ENCODE results near the gene RBBP5. TPM values are rescaled to one million over a fixed set of nuclear protein-coding genes. Genes with fewer than 3 reads are reported as not detected.

Gene RBBP5
- total RNA-seq, 2 experiments from 2014 or later: 14.8 to 15.6 TPM

GRCh38 chr1:205064741-205065316 lies 56.9 kb downstream of the RBBP5 start:
- peak in 1 of 14 experiments; percentile 23 for DNase-seq
- no peak for TF ChIP-seq CTCF (IDR thresholded peaks at IDR 0.05)
- H3K27me3 ChIP-seq (ENCODE audit: control insufficient read depth in 1 of 2, insufficient read depth in 2 of 2, low read length in 2 of 2): no peaks in the 10 kb centered on the region
- no peaks in the 10 kb centered on the region for H3K36me3 Mint-ChIP-seq (ENCODE audit: low read depth)
- peaks cover 6% of the 10 kb centered on the region for H3K4me1 ChIP-seq (ENCODE audit: insufficient read depth, low read length)
- no peaks in the 10 kb centered on the region for H3K9me3 ChIP-seq (ENCODE audit: control insufficient read depth in 1 of 2, insufficient read depth in 1 of 2, low read length in 2 of 2)
- H3K4me3 ChIP-seq (ENCODE audit: low read length): no peak overlapping the region
- no peak overlapping the region for H3K27ac ChIP-seq (ENCODE audit: low read depth in 1 of 2, low read length in 2 of 2)
- ChIA-PET POLR2A (no interaction called here), CTCF (no interaction called here)
- no peak for ATAC-seq (ENCODE audit: poor library complexity)
- H3K4me1 Mint-ChIP-seq (ENCODE audit: low read depth): no peaks in the 10 kb centered on the region
- intact Hi-C loops (cut with DNase I, micrococcal nuclease): loop anchor here (5.0 kb wide), 2 partner anchors 192 to 498 kb away; no protein-coding TSS in a partner anchor
- H3K9me3 Mint-ChIP-seq: no peaks in the 10 kb centered on the region
- H3K36me3 ChIP-seq (ENCODE audit: insufficient read depth, low read length): no peaks in the 10 kb centered on the region
- H3K27ac Mint-ChIP-seq: no peak overlapping the region
- no peaks in the 10 kb centered on the region for H3K27me3 Mint-ChIP-seq
- no peak overlapping the region for H3K4me3 Mint-ChIP-seq

DNA sequence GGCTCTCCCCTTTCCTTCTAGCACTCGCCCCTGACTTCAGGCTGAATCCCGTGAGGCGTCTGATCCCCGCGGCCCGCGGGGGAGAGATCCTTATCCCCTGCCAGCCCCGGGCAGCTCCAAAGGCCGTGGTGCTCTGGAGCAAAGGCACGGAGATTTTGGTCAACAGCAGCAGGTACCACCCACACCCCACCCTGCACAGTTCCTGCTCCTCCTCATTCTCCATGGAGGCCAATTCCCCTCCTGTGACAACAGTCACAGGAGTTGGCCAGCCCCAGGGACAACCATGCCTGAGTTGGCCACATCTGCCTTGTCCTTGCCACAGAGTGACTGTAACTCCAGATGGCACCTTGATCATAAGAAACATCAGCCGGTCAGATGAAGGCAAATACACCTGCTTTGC lies 57.5 kb downstream of the RBBP5 start:
- Histone ChIP-seq H3K9me3 (ENCODE audit: control insufficient read depth in 1 of 2, insufficient read depth in 1 of 2, low read length in 2 of 2) (no peaks in the 10 kb centered on the region), H3K4me1 (ENCODE audit: insufficient read depth, low read length) (peaks cover 6% of the 10 kb centered on the region), H3K36me3 (ENCODE audit: insufficient read depth, low read length) (no peaks in the 10 kb centered on the region), H3K27me3 (ENCODE audit: control insufficient read depth in 1 of 2, insufficient read depth in 2 of 2, low read length in 2 of 2) (no peaks in the 10 kb centered on the region), H3K27ac (ENCODE audit: low read depth in 1 of 2, low read length in 2 of 2) (no peak overlapping the region), H3K4me3 (ENCODE audit: low read length) (no peak overlapping the region)
- Mint-ChIP-seq H3K4me1 (ENCODE audit: low read depth) (no peaks in the 10 kb centered on the region), H3K4me3 (no peak overlapping the region), H3K27me3 (no peaks in the 10 kb centered on the region), H3K27ac (no peak overlapping the region), H3K36me3 (ENCODE audit: low read depth) (no peaks in the 10 kb centered on the region), H3K9me3 (no peaks in the 10 kb centered on the region)
- ATAC-seq (ENCODE audit: poor library complexity) (no peak), DNase-seq (no peak)
- intact Hi-C loops (cut with DNase I, micrococcal nuclease): loop anchor here (5.0 kb wide), 2 partner anchors 193 to 497 kb away; no protein-coding TSS in a partner anchor
- POLR2A ChIA-PET: no interaction called here
- no peak for TF ChIP-seq CTCF (IDR thresholded peaks at IDR 0.05)
- CTCF ChIA-PET: no interaction called here

DNA sequence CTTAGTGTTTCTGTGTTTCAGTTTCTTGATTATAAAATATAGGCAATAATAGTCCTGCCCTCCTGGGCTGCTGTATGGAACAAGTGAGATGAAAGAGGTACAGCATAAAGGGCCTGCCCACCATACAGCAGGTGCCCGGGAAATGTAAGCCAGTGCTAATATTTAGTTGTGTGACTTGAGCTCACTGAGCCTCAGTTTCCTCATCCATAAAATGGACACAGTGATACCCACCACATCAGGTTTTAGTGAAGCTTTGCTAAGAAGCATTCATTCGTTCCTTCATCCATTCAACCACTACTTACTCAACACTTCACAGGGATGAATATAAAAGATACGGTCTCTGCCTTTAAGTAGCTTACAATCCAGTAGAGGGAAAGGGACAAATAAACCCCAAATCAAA lies 58.9 kb downstream of the RBBP5 start:
- ChIA-PET POLR2A (no interaction called here), CTCF (interaction anchor here (0.6 to 1.5 kb wide), 2 partner anchors 74 to 193 kb away, joined by 3 to 8 read pairs; no protein-coding TSS in a partner anchor)

More for the DNA sequence above, 58.9 kb downstream of the RBBP5 start:
- Histone ChIP-seq H3K27me3 (ENCODE audit: control insufficient read depth in 1 of 2, insufficient read depth in 2 of 2, low read length in 2 of 2) (no peaks in the 10 kb centered on the region), H3K4me3 (ENCODE audit: low read length) (no peak overlapping the region), H3K4me1 (ENCODE audit: insufficient read depth, low read length) (peaks cover 6% of the 10 kb centered on the region), H3K27ac (ENCODE audit: low read depth in 1 of 2, low read length in 2 of 2) (no peak overlapping the region), H3K36me3 (ENCODE audit: insufficient read depth, low read length) (no peaks in the 10 kb centered on the region), H3K9me3 (ENCODE audit: control insufficient read depth in 1 of 2, insufficient read depth in 1 of 2, low read length in 2 of 2) (no peaks in the 10 kb centered on the region)
- intact Hi-C loops (cut with DNase I, micrococcal nuclease): loop anchor here (5.0 kb wide), 2 partner anchors 194 to 496 kb away; no protein-coding TSS in a partner anchor
- ATAC-seq (ENCODE audit: poor library complexity) (no peak), DNase-seq (no peak)
- H3K9me3 Mint-ChIP-seq: no peaks in the 10 kb centered on the region
- no peaks in the 10 kb centered on the region for H3K4me1 Mint-ChIP-seq (ENCODE audit: low read depth)
- no peaks in the 10 kb centered on the region for H3K27me3 Mint-ChIP-seq
- no peaks in the 10 kb centered on the region for H3K36me3 Mint-ChIP-seq (ENCODE audit: low read depth)
- TF ChIP-seq CTCF (IDR thresholded peaks at IDR 0.05): no peak
- H3K27ac Mint-ChIP-seq: no peak overlapping the region
- no peak overlapping the region for H3K4me3 Mint-ChIP-seq

All from CD4-positive, alpha-beta T cell (primary cell).